Measurements from ENCODE around the gene RAB11A. TPM values are rescaled to one million over a fixed set of nuclear protein-coding genes. Genes with fewer than 3 reads are reported as not detected.

RAB11A gene
- total and polyA plus RNA-seq, 2 donors (not counting 1 experiment from before 2014, with no cell fraction given) = 83.2 to 126 TPM

DNA sequence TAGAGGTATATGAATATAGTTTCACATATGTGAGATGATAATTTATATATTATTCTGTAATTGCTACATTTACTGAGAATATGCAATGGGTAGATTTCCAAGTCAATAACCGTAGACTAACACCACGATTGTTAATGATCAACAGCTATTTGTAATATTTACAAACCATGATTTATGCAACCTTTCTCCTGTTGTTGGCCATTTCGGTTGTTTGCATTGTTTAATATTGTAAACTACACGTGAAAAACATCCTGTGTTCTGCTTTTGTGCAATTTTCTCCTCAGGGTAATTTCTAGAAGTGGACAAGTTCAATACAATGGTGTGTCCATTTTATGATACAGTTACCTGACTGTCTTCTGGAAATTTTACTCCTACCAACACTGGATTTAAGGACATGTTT, 29.3 kb upstream of the RAB11A start:
- DNase-seq (no peak), ATAC-seq (ENCODE audit: low read depth) (no peak)
- Histone ChIP-seq H3K79me2 (ENCODE audit: control insufficient read depth, insufficient read depth, low read length) (no peaks in the 10 kb centered on the region), H3K4me3 (ENCODE audit: control extremely low read depth in 1 of 5, extremely low read depth in 1 of 5, insufficient read depth in 1 of 5, low read depth in 2 of 5, low read length in 4 of 5) (no peak overlapping the region), H3K27me3 (replicated peaks in 1 of 4; ENCODE audit: control extremely low read depth in 1 of 4, control insufficient read depth in 3 of 4, insufficient read depth in 4 of 4, low read length in 3 of 4) (no peaks in the 10 kb centered on the region), H2AFZ (ENCODE audit: insufficient read depth, low read depth, low read length, poor library complexity, severe bottlenecking) (no peak overlapping the region), H3K27ac (ENCODE audit: low read length in 2 of 2) (no peak overlapping the region), H3K9ac (ENCODE audit: low read length) (no peak overlapping the region), H3K4me1 (ENCODE audit: control insufficient read depth in 2 of 2, insufficient read depth in 2 of 2, low read length in 2 of 2) (no peaks in the 10 kb centered on the region), H3K4me2 (replicated peaks; ENCODE audit: low read depth, low read length, poor library complexity, severe bottlenecking) (no peak overlapping the region), H3K36me3 (replicated peaks in 1 of 2; ENCODE audit: control extremely low read depth in 1 of 2, control insufficient read depth in 1 of 2, extremely low read depth in 1 of 2, insufficient read depth in 2 of 2, low read length in 1 of 2) (no peaks in the 10 kb centered on the region), H4K20me1 (ENCODE audit: control insufficient read depth, insufficient read depth, low read length, poor library complexity, severe bottlenecking) (no peaks in the 10 kb centered on the region), H3K9me3 (ENCODE audit: control extremely low read depth in 1 of 3, control insufficient read depth in 2 of 3, insufficient read depth in 1 of 3, low read length in 2 of 3) (no peaks in the 10 kb centered on the region)
- Mint-ChIP-seq H3K27me3 (no peaks in the 10 kb centered on the region), H3K4me1 (peaks cover 14% of the 10 kb centered on the region), H3K4me3 (no peak overlapping the region), H3K27ac (no peak overlapping the region), H3K9me3 (ENCODE audit: insufficient read depth) (no peaks in the 10 kb centered on the region)
- POLR2A ChIA-PET = no interaction called here
- CTCF ChIA-PET = no interaction called here
- intact Hi-C loops (cut with micrococcal nuclease) = no loop called here
- WGBS (ENCODE audit: insufficient coverage) = no CpG with 5 or more reads among the region's 4 CpGs
- no peak for TF ChIP-seq EZH2 (IDR thresholded peaks at IDR 0.05; ENCODE audit: borderline replicate concordance, insufficient read depth, low read depth, low read length, poor library complexity, severe bottlenecking)
- TF ChIP-seq CTCF (IDR thresholded peaks at IDR 0.05) = no peak

DNA sequence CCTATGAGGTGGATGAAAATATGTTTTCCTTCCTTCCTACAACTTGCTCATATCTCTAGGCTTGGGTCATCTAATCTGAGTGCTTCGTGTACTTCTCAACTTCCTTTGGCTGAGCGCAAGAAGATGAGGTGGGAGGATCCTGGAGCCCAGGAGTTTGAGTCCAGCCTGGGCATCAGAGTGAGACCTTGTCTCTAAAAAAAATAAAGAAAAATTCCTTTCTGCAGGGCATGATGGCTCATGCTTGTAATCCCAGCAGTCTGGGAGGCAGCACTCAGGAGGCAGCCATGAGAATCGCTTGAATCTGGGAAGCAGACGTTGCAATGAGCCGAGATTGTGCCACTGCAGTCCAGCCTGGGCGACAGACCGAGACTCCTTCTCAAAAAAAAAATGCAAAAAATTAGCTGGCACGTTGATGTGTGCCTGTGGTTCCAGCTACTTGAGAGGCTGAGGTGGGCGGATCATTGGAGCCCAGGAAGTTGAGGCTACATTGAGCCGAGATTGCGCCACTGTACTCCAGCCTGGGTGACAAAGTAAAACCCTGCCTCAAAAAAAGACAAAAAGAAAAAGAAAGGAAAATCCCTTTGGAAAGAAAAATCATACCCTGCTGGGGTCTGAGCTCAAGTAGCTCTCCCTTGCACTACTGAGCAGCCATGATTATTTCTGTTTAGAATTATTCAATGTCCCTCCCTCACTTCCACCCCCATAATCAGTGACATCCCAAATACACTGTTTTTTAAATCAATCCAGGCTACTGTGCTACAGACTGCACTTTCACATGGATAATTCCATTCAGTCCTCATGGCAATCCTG, 28.0 kb upstream of the RAB11A start:
- Histone ChIP-seq H3K4me1 (ENCODE audit: control insufficient read depth in 2 of 2, insufficient read depth in 2 of 2, low read length in 2 of 2) (no peaks in the 10 kb centered on the region), H3K4me2 (replicated peaks; ENCODE audit: low read depth, low read length, poor library complexity, severe bottlenecking) (no peak overlapping the region), H3K36me3 (replicated peaks in 1 of 2; ENCODE audit: control extremely low read depth in 1 of 2, control insufficient read depth in 1 of 2, extremely low read depth in 1 of 2, insufficient read depth in 2 of 2, low read length in 1 of 2) (no peaks in the 10 kb centered on the region), H3K9me3 (ENCODE audit: control extremely low read depth in 1 of 3, control insufficient read depth in 2 of 3, insufficient read depth in 1 of 3, low read length in 2 of 3) (no peaks in the 10 kb centered on the region), H3K27me3 (replicated peaks in 1 of 4; ENCODE audit: control extremely low read depth in 1 of 4, control insufficient read depth in 3 of 4, insufficient read depth in 4 of 4, low read length in 3 of 4) (no peaks in the 10 kb centered on the region), H3K79me2 (ENCODE audit: control insufficient read depth, insufficient read depth, low read length) (no peaks in the 10 kb centered on the region), H3K4me3 (ENCODE audit: control extremely low read depth in 1 of 5, extremely low read depth in 1 of 5, insufficient read depth in 1 of 5, low read depth in 2 of 5, low read length in 4 of 5) (no peak overlapping the region), H3K9ac (ENCODE audit: low read length) (no peak overlapping the region), H4K20me1 (ENCODE audit: control insufficient read depth, insufficient read depth, low read length, poor library complexity, severe bottlenecking) (no peaks in the 10 kb centered on the region), H3K27ac (ENCODE audit: low read length in 2 of 2) (no peak overlapping the region), H2AFZ (ENCODE audit: insufficient read depth, low read depth, low read length, poor library complexity, severe bottlenecking) (no peak overlapping the region)
- Mint-ChIP-seq H3K4me1 (peaks cover 8% of the 10 kb centered on the region), H3K4me3 (no peak overlapping the region), H3K9me3 (ENCODE audit: insufficient read depth) (no peaks in the 10 kb centered on the region), H3K27ac (no peak overlapping the region), H3K27me3 (peaks cover 4% of the 10 kb centered on the region)
- POLR2A ChIA-PET = no interaction called here
- ATAC-seq (ENCODE audit: low read depth) = no peak
- CTCF ChIA-PET = interaction anchor here (1.1 to 1.7 kb wide), 3 partner anchors 11 to 28 kb away, joined by 3 to 4 read pairs (median 3); partner anchors contain the start of gene RAB11A
- WGBS (ENCODE audit: insufficient coverage) = 84% methylated on average over 7 of the region's 11 CpGs
- intact Hi-C loops (cut with micrococcal nuclease) = no loop called here
- no peak for DNase-seq
- TF ChIP-seq CTCF (IDR thresholded peaks at IDR 0.05) (no peak), EZH2 (IDR thresholded peaks at IDR 0.05; ENCODE audit: borderline replicate concordance, insufficient read depth, low read depth, low read length, poor library complexity, severe bottlenecking) (no peak)
